Lower leg skin (tissue), 4 donors: Measurements from ENCODE around the gene HLA-DMB. TPM values are rescaled to one million over a fixed set of nuclear protein-coding genes. Genes with fewer than 3 reads are reported as not detected.

ENCODE experiments used
- DNase-seq, 2 donors: peaks; one replicate each; pipeline ENCODE4 v3.0.0-alpha.2; 2019; ENCODE audit warnings: low spot score in 2 of 2
- H3K4me3 ChIP-seq: fragments of 200-600 bp; sonication (generic); 2 replicates; pipeline ENCODE4 v1.5.1; 2017; ENCODE audit warnings: mild to moderate bottlenecking, low read depth; ENCODE audit not compliant: poor library complexity, severe bottlenecking
- POLR2A ChIP-seq, 2 donors: fragments of 450-650 bp; IDR thresholded peaks; one replicate each; pipeline ENCODE4 v1.6.1; 2016 to 2017; ENCODE audit warnings: antibody characterized with exemption in 2 of 2, mild to moderate bottlenecking in 1 of 2, moderate library complexity in 1 of 2
- WGBS, 2 donors: methylation state at CpG; one replicate each; pipeline ENCODE4 v1.1.5; 2018; 5-methylcytosine and 5-hydroxymethylcytosine counted together
- intact Hi-C: fragments of 100-400 bp; cut with DNase I; formaldehyde crosslinking; loops from one replicate; pipeline ENCODE4 v1.15.0; 2023; ENCODE audit warnings: low total_unique reads
- total RNA-seq, 4 donors: library from RNA; depleted of rRNA; stranded (reverse); fragments of >200 nt; gene quantifications; one replicate each; pipeline ENCODE4 v1.1.0, GENCODE V29; 2016
- TF ChIP-seq, protein P1 (sequence below), 3 donors: fragments of 450-650 bp; IDR thresholded peaks; one replicate each; pipeline ENCODE4 v1.5.1; 2016; ENCODE audit warnings: antibody characterized with exemption in 3 of 3, mild to moderate bottlenecking in 3 of 3, moderate library complexity in 2 of 3

HLA-DMB gene
- total RNA-seq, 4 donors from 2014 or later, result 15.3 to 23.2 (median 18.4) TPM

DNA sequence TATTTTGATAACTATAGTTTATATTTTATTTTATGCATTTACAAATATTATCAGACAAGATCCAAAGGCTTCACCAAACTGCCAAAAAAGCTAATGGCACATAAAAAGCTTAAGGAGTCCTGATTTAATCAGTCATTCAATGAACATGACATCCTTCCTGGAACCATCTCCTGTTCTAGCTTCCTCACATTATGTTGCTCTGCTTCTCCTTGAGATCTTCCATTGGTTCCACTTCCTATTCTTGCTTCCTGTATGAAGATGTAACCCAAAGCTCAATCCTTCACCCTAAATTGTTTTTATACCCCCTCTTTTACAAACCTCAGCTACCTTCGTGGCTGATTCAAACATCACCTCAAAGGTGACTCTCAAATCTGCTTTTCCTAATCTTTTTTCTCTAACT lies 23.0 kb upstream of the HLA-DMB start:
- DNase-seq, result no peak
- intact Hi-C loops, result no loop called here
- H3K4me3 ChIP-seq, result no peak overlapping the region
- TF ChIP-seq POLR2A (IDR thresholded peaks at IDR 0.05), result no peak
- TF ChIP-seq, protein P1, sequence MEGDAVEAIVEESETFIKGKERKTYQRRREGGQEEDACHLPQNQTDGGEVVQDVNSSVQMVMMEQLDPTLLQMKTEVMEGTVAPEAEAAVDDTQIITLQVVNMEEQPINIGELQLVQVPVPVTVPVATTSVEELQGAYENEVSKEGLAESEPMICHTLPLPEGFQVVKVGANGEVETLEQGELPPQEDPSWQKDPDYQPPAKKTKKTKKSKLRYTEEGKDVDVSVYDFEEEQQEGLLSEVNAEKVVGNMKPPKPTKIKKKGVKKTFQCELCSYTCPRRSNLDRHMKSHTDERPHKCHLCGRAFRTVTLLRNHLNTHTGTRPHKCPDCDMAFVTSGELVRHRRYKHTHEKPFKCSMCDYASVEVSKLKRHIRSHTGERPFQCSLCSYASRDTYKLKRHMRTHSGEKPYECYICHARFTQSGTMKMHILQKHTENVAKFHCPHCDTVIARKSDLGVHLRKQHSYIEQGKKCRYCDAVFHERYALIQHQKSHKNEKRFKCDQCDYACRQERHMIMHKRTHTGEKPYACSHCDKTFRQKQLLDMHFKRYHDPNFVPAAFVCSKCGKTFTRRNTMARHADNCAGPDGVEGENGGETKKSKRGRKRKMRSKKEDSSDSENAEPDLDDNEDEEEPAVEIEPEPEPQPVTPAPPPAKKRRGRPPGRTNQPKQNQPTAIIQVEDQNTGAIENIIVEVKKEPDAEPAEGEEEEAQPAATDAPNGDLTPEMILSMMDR (IDR thresholded peaks at IDR 0.05), result no peak
- 74 to 77% methylated on average over 1 of the region's 1 CpG for WGBS, 2 donors

DNA sequence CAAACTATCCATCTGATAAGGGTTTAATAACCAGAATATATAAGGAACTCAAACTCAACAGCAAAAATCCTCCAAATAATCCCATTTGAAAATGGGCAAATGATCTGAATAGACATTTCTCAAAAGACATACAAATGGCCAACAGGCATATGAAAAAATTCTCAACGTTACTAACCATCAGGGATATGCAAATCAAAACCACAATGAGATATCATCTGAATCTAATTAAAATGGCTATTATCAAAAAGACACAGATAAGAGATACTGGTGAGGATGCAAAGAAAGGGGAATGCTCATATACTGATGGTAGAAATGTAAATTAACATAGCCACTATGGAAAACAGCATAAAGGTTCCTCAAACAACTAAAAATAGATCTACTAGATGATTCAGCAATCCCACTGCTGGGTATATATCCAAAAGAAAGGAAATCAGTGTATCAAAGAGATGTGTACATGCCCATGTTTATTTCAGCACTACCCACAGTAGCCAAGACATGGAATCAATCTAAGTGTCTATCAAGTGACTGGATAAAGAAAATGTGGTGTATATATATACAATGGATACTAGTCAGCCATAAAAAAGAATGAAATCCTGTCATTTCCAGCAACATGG lies 21.5 kb upstream of the HLA-DMB start:
- 17 to 25% methylated on average over 1 of the region's 1 CpG for WGBS, 2 donors
- TF ChIP-seq POLR2A (IDR thresholded peaks at IDR 0.05), result no peak
- TF ChIP-seq, protein P1 (IDR thresholded peaks at IDR 0.05), result no peak

DNA sequence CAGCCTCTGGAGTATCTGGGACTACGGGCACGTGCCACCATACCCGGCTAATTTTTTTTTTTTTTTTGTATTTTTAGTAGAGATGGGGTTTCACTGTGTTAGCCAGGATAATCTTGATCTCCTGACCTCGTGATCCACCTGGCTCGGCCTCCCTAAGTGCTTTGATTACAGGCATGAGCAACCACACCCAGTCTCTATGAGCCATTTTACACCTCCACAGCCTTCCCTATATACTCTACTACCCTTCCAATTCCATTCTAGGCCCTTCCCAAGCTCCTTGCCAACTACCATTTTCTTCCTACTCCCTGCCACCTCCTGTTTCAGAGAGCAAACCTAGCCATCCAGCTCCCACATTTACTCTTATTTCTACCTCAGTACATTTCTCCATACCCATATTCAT lies 19.7 kb upstream of the HLA-DMB start:
- intact Hi-C loops, result no loop called here
- DNase-seq, result no peak
- TF ChIP-seq, protein P1 (IDR thresholded peaks at IDR 0.05), result no peak
- no peak for TF ChIP-seq POLR2A (IDR thresholded peaks at IDR 0.05)
- 85 to 93% methylated on average over 5 of the region's 5 CpGs for WGBS, 2 donors
- H3K4me3 ChIP-seq, result no peak overlapping the region

More for the DNA sequence above, 21.5 kb upstream of the HLA-DMB start:
- intact Hi-C loops, result no loop called here
- no peak overlapping the region for H3K4me3 ChIP-seq
- no peak for DNase-seq

DNA sequence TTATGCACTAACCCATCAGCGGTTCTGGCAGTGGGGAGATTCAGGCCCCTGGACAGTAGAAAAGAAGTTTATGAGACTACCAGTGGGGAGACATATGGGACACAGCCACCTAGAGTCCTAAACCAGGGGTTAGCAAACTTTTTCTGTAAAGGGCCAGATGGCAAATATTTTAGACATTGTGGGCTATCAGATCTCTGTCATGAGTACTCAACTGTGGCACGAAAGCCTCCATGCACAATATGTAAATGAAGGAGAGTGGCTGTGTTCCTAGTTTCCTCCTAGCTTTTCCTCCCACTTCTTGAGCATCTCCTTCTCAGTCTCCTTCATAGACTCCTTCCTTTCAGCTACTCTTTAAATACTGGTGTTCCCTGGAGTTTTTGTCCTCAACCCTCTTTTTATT lies 15.3 kb upstream of the HLA-DMB start:
- 81 to 87% methylated on average over 2 of the region's 2 CpGs for WGBS, 2 donors
- intact Hi-C loops, result no loop called here

DNA sequence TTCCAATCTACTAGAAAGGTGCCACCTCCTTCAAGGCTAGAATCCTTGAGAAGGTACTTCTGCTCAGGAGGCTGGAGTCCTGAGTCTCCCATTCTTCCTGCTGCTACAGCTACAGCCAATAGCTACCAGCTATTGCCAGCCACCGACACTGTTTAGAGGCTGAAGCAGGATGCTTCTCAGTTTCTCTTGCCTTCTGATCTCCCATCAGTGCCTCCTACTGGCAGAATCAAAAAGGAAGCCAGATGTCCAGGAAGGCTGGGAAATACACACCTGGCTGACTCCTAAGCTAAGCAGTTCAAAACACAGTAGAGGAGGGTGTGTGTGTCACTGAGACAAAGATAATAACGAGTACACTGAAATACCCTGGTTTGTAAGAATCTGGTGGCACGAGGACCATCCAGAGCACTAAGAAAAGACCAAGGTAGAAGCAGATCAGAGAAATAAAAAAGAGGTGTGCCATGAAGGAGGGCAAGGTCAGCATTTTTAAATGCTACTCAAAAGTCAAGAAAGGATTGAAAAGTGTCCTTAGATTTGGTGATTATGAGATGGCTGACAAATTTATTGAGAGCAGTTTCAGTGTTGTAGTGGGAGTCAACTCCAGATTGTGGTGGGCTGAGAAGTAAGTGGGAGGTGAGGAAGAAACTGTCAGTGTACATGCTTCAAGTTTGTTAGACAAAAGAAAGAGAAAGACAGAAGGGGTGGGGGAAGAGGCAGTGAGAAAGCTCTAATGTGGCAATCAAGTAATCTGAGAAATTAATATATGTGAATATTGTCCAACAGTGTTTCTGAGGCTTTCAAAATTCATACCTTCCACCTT lies 14.4 kb upstream of the HLA-DMB start:
- intact Hi-C loops, result no loop called here
- 43 to 45% methylated on average over 3 of the region's 3 CpGs for WGBS, 2 donors
- H3K4me3 ChIP-seq, result no peak overlapping the region
- TF ChIP-seq, protein P1 (IDR thresholded peaks at IDR 0.05), result no peak
- no peak for TF ChIP-seq POLR2A (IDR thresholded peaks at IDR 0.05)
- DNase-seq, result no peak

More for the DNA sequence above, 15.3 kb upstream of the HLA-DMB start:
- no peak for DNase-seq
- H3K4me3 ChIP-seq, result no peak overlapping the region
- no peak for TF ChIP-seq POLR2A (IDR thresholded peaks at IDR 0.05)
- TF ChIP-seq, protein P1 (IDR thresholded peaks at IDR 0.05), result no peak
